GM19468 (cell line): Measurements from ENCODE around the gene SHROOM3.

Source experiments
- ATAC-seq: cut with Tn5 transposase; IDR thresholded peaks from one replicate; pipeline ENCODE4 v1.9.1; 2021; ENCODE audit warnings: mild to moderate bottlenecking, moderate library complexity, moderate number of reproducible peaks; ENCODE audit not compliant: unreplicated experiment; ENCODE audit errors: extremely low read depth

SHROOM3 gene

GRCh38 chr4:76488888-76489685, 54.1 kb downstream of the SHROOM3 start:
- ATAC-seq, result no peak

GRCh38 chr4:76489686-76490161, 54.7 kb downstream of the SHROOM3 start:
- ATAC-seq, result no peak

GRCh38 chr4:76492055-76492454, 57.0 kb downstream of the SHROOM3 start:
- ATAC-seq, result no peak

DNA sequence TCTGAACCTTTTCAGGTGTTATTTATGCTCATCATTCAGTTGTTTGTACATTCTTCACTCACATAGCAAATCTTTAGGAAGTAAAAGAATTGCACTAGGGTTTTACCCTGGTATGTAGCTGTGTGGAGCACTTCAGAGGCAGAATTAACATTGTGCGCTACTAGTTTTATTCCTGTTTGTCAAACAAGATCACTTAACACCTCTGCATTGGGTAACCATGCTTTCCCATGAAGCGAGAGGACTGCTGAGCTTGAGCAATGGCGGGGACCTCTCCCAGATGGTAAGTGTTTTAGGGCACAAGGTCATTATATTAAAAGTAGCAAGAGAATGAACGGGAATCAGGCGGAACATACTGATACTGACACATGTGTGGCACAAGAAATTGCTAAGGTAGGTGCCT, 59.2 kb downstream of the SHROOM3 start:
- ATAC-seq, result no peak

- no peak for ATAC-seq
Observed at GRCh38 chr4:76494871-76495590, 60.0 kb downstream of the SHROOM3 start.

DNA sequence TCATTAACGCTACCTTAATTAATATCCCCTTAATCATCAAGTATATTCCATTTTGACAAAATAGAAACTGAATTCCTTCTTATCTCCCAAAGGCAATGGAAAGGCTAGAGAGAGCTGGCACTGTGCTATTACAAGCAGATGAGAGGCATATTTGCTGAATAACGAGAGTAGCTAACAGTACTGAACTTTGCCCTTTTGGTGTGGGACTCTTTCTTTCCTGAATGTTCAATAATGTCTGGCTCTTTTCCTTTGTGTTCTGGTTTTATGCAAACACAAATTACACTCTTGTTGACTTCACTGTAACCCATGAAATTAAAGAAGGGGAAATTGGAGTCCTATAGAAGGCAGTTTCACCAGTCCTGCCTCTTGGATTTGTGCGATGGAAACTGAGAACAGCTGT, 63.5 kb downstream of the SHROOM3 start:
- no peak for ATAC-seq

GRCh38 chr4:76499461-76499860, 64.4 kb downstream of the SHROOM3 start:
- ATAC-seq, result no peak

DNA sequence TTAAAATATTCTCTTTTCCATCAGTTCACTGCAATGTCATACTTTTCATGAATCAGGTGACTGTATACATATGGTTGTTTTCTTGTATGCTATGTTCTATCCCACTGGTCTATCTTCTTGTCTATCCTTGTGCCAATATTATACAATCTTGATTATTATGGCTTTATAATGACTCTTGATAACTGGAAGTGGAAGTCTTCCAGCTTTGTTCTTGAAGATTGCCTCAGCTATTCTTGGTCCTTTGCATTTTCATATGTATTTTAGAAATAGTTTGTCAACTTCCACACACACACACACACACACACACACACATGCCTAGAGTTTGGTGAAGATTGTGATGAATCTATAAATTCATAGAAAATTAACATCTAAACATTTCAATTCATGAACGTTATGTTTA, 67.9 kb downstream of the SHROOM3 start:
- no peak for ATAC-seq

DNA sequence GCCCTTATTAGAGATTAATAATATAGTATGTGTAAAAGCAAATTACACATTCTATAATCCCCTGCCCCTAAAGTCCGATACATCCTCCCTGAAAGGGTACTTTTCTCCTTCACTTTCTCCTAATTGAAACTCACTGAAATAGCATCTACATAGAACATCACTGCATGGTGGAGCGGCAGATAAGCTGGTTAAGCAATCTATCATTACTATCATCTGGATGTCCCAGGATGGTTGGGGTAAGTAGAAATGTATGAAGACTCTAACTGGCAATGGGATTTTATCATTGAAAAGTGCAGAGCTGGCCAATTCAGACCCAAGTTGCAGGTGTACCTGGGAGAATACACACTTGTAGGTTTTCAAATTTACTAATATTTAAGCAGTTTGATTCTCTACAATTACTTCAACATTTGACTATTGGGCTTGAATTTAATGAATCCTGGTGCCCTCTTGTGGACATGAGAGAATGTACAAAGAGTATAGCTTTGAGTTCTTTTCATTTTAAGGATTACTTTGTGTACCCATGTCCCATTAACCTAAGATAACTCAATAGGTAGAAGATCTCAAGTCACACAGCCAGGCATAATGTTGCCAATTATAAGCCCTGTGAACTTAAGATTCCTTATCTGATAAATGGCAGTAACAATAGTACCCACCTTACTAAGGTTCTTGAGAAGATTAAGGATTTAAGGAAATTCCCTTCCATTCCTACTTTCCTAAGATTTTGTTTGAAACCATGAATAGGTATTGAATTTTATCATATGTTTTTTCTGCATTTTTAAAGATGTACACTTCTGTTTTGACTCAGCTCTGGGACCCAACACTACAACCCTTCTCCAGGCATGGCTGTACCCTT, 69.8 kb downstream of the SHROOM3 start:
- no peak for ATAC-seq

GRCh38 chr4:76511947-76512346, 76.9 kb downstream of the SHROOM3 start:
- no peak for ATAC-seq

- no peak for ATAC-seq
Observed at GRCh38 chr4:76513482-76513881, 78.5 kb downstream of the SHROOM3 start.

GRCh38 chr4:76514087-76514486, 79.1 kb downstream of the SHROOM3 start:
- ATAC-seq, result no peak

DNA sequence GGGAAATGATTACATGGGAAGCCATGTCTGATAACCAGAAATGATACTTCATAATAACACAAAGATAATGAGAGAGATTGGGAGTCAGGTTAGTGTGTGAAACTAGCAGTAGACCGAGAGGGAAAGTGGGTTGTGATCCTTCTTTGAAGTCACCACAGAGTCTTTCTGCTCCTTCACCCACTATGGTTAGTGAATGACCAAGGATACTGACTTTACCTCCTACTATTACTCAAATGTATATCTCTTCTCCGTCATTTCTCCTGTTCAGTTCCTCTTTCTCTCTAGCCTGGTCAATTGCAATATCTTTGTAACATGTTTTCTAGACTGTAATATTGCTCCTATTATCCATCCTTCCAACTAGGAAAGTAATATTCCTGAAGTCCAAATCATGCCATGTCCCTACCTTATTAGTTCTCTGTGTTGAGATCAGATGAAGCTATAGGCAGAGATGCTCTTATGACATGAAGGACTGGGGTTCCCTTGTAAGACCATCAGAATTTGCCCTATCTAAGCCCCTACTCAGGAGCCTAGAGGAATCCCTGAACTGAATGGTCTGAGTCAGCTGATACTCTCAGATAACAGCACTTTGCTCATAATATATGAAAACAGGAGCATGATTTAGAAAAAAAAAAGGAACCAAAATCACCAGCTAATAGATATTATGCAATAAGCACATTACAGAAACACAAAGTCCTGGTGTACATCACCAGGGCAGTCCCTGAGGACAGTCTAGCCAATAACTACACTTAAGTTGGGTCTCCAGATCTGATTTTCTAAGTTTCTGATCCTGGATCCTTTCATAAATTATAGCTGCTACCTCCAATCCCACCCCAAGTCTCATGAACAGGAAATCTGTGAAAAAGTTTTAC, 81.2 kb downstream of the SHROOM3 start:
- ATAC-seq, result peak; percentile 43

DNA sequence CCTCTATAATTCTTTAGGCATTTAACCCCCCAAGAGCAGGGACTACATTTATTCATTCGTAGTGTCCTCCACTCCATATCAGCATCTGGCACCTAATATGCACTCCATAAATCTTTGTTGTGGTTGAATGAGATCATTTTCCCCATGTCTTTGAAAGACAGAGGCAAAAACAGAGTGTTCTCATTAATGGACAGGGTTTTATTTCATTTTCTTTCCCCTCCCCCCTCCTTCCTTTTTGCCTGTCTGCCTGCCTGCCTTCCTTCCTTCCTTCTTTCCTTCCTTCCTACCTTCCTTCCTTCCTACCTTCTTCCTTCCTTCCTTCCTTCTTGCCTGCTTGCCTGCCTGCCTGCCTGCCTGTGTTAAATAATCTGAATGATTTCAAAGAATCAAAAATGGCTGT, 83.2 kb downstream of the SHROOM3 start:
- ATAC-seq, result no peak

- ATAC-seq, result no peak
Observed at GRCh38 chr4:76523593-76523992, 88.6 kb downstream of the SHROOM3 start.

- no peak for ATAC-seq
Observed at GRCh38 chr4:76525751-76526150, 90.7 kb downstream of the SHROOM3 start.

GRCh38 chr4:76526585-76526990, 91.6 kb downstream of the SHROOM3 start:
- no peak for ATAC-seq

DNA sequence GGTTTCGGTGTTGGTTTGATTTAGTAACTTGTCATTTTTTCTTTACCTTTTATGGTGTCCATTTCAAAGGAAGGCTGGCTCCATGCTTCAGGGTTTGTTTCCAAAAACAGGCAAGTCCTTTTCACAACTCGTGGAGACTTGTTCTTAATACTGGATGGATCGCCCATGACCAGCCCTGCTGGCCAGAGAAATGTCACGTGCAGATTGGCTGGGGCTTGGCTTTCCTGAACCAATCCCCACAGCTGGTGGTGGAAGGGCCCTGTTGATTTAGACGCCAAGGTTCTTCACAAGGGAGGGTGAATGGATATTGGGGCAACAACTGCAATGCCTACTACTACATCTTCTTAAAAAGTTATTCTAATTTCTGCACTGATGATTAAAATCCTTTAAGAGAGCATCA, 92.6 kb downstream of the SHROOM3 start:
- no peak for ATAC-seq

- no peak for ATAC-seq
Observed at GRCh38 chr4:76531597-76531996, 96.6 kb downstream of the SHROOM3 start.

DNA sequence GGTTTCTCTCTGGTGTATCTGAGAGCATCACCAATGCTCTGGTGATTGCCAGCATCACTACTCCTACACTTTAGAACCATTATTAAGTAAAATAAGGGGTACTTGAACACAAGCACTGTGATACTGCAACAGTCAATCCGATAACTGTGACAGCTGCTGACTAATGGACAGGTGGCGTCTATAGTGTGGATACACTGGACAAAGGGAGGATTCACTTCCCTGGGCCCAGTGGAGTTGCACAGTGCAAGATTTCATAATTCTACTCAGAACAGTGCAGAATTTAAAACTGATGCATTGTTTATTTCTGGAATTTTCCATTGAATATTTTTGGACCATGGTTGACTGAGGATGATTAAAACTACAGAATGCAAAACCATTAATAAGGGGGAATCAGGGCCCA, 97.8 kb downstream of the SHROOM3 start:
- no peak for ATAC-seq
